Measurements from ENCODE around the gene RANBP17. TPM values are rescaled to one million over a fixed set of nuclear protein-coding genes. Genes with fewer than 3 reads are reported as not detected.

Gene RANBP17
- total RNA-seq, 1 donor from 2014 or later = 49.7 TPM

DNA sequence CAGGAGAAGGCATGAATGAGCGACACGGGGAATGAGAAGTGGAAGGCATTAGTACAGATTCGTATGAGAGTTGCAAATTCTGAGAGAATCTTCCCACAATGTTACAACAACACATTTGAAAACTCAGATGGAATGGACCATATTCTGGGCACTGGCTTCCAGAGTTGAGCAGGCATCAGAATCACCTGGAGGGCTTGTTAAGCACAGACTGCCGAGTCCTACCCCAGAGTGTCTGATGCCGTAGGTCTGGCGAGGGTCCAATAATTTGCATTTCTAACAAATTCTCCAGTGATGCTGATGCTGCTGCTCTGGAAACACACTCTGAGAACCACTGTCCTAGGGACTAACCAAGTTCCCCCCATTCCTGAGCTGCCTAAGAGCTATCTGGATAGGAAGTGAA, 444.3 kb downstream of the RANBP17 start:
- peaks cover 10% of the 10 kb centered on the region for H3F3A ChIP-seq (ENCODE audit: low read depth)
- H3K4me3 ChIP-seq = no peak overlapping the region
- no peak overlapping the region for H3K27ac ChIP-seq
- peaks cover 100% of the 10 kb centered on the region for H3K27me3 ChIP-seq
- Mint-ChIP-seq H3K27me3 (ENCODE audit: insufficient read depth, low read depth) (peaks cover 64% of the 10 kb centered on the region), H3K4me3 (no peak overlapping the region), H3K4me1 (peaks cover 18% of the 10 kb centered on the region), H3K9me3 (peaks cover 2% of the 10 kb centered on the region), H3K27ac (no peak overlapping the region), H3K36me3 (peaks cover 1% of the 10 kb centered on the region)
- H2AFZ ChIP-seq (replicated peaks) = no peak overlapping the region
- TF ChIP-seq EZH2phosphoT487 (IDR thresholded peaks at IDR 0.05) (no peak), EZH2 (IDR thresholded peaks at IDR 0.05) (peak; percentile 12)
- TF ChIP-seq, protein P1, sequence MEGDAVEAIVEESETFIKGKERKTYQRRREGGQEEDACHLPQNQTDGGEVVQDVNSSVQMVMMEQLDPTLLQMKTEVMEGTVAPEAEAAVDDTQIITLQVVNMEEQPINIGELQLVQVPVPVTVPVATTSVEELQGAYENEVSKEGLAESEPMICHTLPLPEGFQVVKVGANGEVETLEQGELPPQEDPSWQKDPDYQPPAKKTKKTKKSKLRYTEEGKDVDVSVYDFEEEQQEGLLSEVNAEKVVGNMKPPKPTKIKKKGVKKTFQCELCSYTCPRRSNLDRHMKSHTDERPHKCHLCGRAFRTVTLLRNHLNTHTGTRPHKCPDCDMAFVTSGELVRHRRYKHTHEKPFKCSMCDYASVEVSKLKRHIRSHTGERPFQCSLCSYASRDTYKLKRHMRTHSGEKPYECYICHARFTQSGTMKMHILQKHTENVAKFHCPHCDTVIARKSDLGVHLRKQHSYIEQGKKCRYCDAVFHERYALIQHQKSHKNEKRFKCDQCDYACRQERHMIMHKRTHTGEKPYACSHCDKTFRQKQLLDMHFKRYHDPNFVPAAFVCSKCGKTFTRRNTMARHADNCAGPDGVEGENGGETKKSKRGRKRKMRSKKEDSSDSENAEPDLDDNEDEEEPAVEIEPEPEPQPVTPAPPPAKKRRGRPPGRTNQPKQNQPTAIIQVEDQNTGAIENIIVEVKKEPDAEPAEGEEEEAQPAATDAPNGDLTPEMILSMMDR (IDR thresholded peaks at IDR 0.05) = no peak
- no peaks in the 10 kb centered on the region for H3K36me3 ChIP-seq
- DNase-seq (ENCODE audit: low spot score) = no peak
- H3K9me3 ChIP-seq (ENCODE audit: low read depth) = no peaks in the 10 kb centered on the region
- H3K79me2 ChIP-seq (ENCODE audit: low read depth) = no peaks in the 10 kb centered on the region
- H4K20me1 ChIP-seq (ENCODE audit: low read depth) = peaks cover 65% of the 10 kb centered on the region
- no peak overlapping the region for H3K9ac ChIP-seq
- no peak overlapping the region for H3K4me2 ChIP-seq
- peaks cover 10% of the 10 kb centered on the region for H3K4me1 ChIP-seq

DNA sequence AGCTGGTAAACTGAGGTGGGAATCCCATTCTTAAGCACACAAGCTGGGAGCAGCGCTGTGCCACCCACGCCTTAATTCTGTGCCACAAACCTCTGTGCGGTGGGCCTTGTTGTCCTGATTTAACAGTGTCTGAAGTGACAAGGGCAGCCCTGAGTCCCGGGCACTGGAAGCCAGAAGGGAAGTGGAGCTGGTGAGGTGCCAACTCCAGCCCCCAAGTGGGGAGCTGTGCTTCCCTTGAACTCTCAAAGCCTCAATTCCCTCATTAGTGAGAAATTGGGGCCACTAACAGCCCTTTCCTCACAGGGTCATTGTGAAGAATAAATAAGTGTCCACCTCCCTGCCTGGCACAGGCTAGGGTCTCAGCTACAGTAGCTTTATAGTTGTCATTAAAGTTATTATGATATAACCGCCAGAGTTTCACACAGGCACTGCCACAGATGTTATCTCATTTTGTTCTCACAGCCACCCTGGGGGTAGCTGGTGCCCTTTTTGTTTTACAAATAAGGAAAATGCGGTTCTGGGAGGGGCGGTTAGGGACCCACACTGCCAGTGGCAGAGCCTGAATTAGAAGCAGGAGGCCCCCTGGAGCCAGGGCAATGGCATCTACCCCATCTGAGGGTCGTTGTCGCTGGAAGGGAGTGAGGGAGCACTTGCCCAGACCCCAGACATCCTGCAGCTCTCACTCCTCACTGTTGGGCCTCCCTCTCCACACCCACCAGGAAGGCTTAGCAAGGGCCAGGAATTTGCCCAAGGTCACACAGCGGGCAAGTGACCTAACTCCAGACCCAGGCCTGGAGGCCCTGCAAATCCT, 445.2 kb downstream of the RANBP17 start:
- H3K4me3 ChIP-seq = no peak overlapping the region
- Mint-ChIP-seq H3K36me3 (peaks cover 1% of the 10 kb centered on the region), H3K9me3 (peaks cover 2% of the 10 kb centered on the region), H3K27ac (no peak overlapping the region), H3K4me1 (peaks cover 18% of the 10 kb centered on the region), H3K4me3 (no peak overlapping the region), H3K27me3 (ENCODE audit: insufficient read depth, low read depth) (peaks cover 67% of the 10 kb centered on the region)
- H3K36me3 ChIP-seq = no peaks in the 10 kb centered on the region
- H2AFZ ChIP-seq (replicated peaks) = no peak overlapping the region
- peak; percentile 38 for DNase-seq (ENCODE audit: low spot score)
- H3K9ac ChIP-seq = no peak overlapping the region
- peaks cover 18% of the 10 kb centered on the region for H3F3A ChIP-seq (ENCODE audit: low read depth)
- peaks cover 73% of the 10 kb centered on the region for H4K20me1 ChIP-seq (ENCODE audit: low read depth)
- no peak overlapping the region for H3K27ac ChIP-seq
- H3K4me2 ChIP-seq = no peak overlapping the region
- H3K4me1 ChIP-seq = peaks cover 16% of the 10 kb centered on the region
- TF ChIP-seq EZH2phosphoT487 (IDR thresholded peaks at IDR 0.05) (no peak), EZH2 (IDR thresholded peaks at IDR 0.05) (no peak)
- TF ChIP-seq, protein P1 (IDR thresholded peaks at IDR 0.05) = no peak
- H3K9me3 ChIP-seq (ENCODE audit: low read depth) = no peaks in the 10 kb centered on the region
- no peaks in the 10 kb centered on the region for H3K79me2 ChIP-seq (ENCODE audit: low read depth)
- peaks cover 100% of the 10 kb centered on the region for H3K27me3 ChIP-seq

DNA sequence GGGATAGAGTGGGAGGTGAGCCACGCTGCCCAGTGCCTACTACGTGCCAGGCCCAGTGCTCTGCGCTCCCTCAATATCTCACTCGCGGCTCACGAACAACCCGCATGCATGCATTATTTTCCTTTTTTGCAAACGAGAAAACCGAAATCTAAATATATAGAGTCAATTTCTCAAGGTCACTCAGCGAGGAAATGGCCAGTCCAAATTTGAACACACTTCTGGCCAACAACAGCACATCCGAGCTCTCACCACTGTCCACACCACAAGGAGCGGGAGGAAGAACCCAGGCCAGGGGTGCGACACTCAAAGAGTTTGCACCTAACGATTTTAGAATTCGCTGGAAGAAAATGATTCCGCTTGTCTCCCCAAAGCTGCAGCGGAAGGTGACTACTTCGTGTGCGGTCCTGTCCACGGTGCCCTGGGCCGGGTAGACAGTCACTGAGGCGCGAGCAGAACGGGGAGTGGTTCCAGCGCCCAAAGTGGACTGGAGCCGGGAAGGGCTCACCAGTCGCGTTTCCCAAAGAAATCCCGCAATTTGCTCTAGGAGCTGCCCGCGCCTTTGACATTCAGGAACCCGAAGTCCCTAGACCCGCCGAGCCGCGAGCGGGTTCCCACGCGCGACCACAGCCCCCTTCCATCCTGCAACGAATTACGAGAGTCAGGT, 446.1 kb downstream of the RANBP17 start:
- peak overlapping the region; percentile 33 for H3K4me3 ChIP-seq
- peaks cover 1% of the 10 kb centered on the region for H3K36me3 Mint-ChIP-seq
- peak; percentile 28 for DNase-seq (ENCODE audit: low spot score)
- peaks cover 100% of the 10 kb centered on the region for H3K27me3 ChIP-seq
- no peak overlapping the region for H3K9ac ChIP-seq
- H3K4me1 Mint-ChIP-seq = peaks cover 20% of the 10 kb centered on the region
- H3K36me3 ChIP-seq = no peaks in the 10 kb centered on the region
- H3K27ac ChIP-seq = no peak overlapping the region
- TF ChIP-seq, protein P1 (IDR thresholded peaks at IDR 0.05) = no peak
- TF ChIP-seq EZH2phosphoT487 (IDR thresholded peaks at IDR 0.05) (no peak), EZH2 (IDR thresholded peaks at IDR 0.05) (no peak)
- H3F3A ChIP-seq (ENCODE audit: low read depth) = peaks cover 19% of the 10 kb centered on the region
- peaks cover 2% of the 10 kb centered on the region for H3K9me3 Mint-ChIP-seq
- peaks cover 83% of the 10 kb centered on the region for H4K20me1 ChIP-seq (ENCODE audit: low read depth)
- peak overlapping the region; percentile 71 for H3K4me2 ChIP-seq
- no peak overlapping the region for H2AFZ ChIP-seq (replicated peaks)
- H3K4me1 ChIP-seq = peaks cover 19% of the 10 kb centered on the region
- no peaks in the 10 kb centered on the region for H3K9me3 ChIP-seq (ENCODE audit: low read depth)
- peak overlapping the region; percentile 65 for H3K4me3 Mint-ChIP-seq
- no peaks in the 10 kb centered on the region for H3K79me2 ChIP-seq (ENCODE audit: low read depth)
- H3K27me3 Mint-ChIP-seq (ENCODE audit: insufficient read depth, low read depth) = peaks cover 72% of the 10 kb centered on the region
- no peak overlapping the region for H3K27ac Mint-ChIP-seq
